Measurements from ENCODE around the gene CPN2. TPM values are rescaled to one million over a fixed set of nuclear protein-coding genes. Genes with fewer than 3 reads are reported as not detected.

The CPN2 gene
- polyA plus RNA-seq, 2 of the 4 experiments (the other 2 are of a cell fraction): not detected

GRCh38 chr3:194310060-194310835 is 40.9 kb downstream of the CPN2 start:
- CTCF ChIA-PET: interaction anchor here (0.9 to 1.1 kb wide), 2 partner anchors 529 to 530 kb away, joined by 3 to 4 read pairs; no protein-coding TSS in a partner anchor
- POLR2A ChIA-PET: no interaction called here
- DNase-seq (ENCODE audit: low read depth in 1 of 2, low spot score in 1 of 2) (no peak), ATAC-seq (no peak), FAIRE-seq (no peak)
- no peak overlapping the region for H3K4me2 ChIP-seq
- no peak overlapping the region for H3K27ac ChIP-seq
- no peaks in the 10 kb centered on the region for H3K9me3 ChIP-seq
- peaks cover 47% of the 10 kb centered on the region for H3K4me1 ChIP-seq
- TF ChIP-seq ZC3H11A (IDR thresholded peaks at IDR 0.05) (no peak), CBX2 (IDR thresholded peaks at IDR 0.05; ENCODE audit: borderline replicate concordance, low read depth) (no peak), PHF8 (IDR thresholded peaks at IDR 0.05; ENCODE audit: borderline replicate concordance, low read depth) (no peak), FOSB (CRISPR knock-in tag; IDR thresholded peaks at IDR 0.05) (no peak), ZFP36 (IDR thresholded peaks at IDR 0.05; ENCODE audit: borderline replicate concordance, partially characterized antibody) (no peak), TP53 (CRISPR knock-in tag; IDR thresholded peaks at IDR 0.05) (no peak), NR3C1 (IDR thresholded peaks at IDR 0.05) (no peak), MAX (IDR thresholded peaks at IDR 0.05) (no peak), HOXB13 (CRISPR knock-in tag; IDR thresholded peaks at IDR 0.05; ENCODE audit: low read depth) (no peak), CEBPB (IDR thresholded peaks at IDR 0.05) (no peak), SMC3 (IDR thresholded peaks at IDR 0.05) (no peak)
- TF ChIP-seq, protein P1, sequence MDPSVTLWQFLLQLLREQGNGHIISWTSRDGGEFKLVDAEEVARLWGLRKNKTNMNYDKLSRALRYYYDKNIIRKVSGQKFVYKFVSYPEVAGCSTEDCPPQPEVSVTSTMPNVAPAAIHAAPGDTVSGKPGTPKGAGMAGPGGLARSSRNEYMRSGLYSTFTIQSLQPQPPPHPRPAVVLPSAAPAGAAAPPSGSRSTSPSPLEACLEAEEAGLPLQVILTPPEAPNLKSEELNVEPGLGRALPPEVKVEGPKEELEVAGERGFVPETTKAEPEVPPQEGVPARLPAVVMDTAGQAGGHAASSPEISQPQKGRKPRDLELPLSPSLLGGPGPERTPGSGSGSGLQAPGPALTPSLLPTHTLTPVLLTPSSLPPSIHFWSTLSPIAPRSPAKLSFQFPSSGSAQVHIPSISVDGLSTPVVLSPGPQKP (IDR thresholded peaks at IDR 0.05; ENCODE audit: low read depth, low read length): no peak
- WGBS (ENCODE audit: missing lambda C conversion rate): 92% methylated on average over 11 of the region's 11 CpGs
- no peak overlapping the region for H3K4me3 ChIP-seq

DNA sequence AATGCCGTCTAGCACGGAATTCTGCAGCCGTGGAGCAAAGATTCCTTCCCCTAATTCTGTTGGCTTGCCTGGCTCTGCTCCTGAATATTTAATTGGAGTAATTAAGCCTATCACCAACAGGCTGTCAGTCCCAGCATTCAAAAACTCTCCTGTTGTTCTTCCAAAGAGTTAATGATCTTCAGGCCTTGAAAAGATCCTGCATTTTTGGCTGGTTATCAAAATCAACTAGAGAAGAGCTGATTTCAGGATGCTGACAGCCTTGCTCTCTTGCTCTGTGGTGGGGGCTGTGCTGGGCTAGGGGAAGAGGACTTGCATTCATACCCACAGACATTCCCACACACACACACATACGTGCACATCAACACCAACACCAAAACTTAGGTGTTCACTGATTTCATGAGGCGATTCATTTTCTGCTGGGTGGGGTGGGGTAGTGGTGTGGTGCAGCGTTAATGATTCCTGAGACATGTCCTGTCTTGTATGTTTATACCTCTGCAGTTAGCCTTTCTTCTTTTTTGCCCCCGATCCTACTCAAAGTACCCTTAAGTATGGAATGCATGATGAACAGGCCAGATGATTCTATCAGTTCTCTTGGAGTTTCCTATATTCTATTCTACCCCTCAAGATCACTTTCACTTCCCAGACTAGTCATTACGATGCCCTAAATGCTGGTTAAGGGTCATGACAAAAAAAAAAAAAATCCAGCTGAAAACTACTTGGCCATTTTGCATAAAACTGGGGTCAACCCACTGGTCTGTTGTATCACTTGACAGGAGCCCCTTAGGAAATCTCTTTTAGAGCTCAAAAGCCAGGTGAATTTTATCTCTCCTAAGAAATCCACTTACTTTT is 42.3 kb downstream of the CPN2 start:
- no peak for ATAC-seq
- ChIA-PET POLR2A (interaction anchor here (0.6 kb wide), 1 partner anchor 72 kb away, joined by 3 read pairs; no protein-coding TSS in a partner anchor), CTCF (interaction anchor here (0.6 to 0.9 kb wide), 2 partner anchors 302 to 584 kb away, joined by 3 read pairs; no protein-coding TSS in a partner anchor)
- H3K4me1 ChIP-seq: peaks cover 33% of the 10 kb centered on the region
- no peak for FAIRE-seq
- 81% methylated on average over 8 of the region's 8 CpGs for WGBS (ENCODE audit: missing lambda C conversion rate)
- H3K27ac ChIP-seq: peak overlapping the region in 1 of 2 experiments; percentile 39; a peak in 3 of 6 replicates
- no peak for TF ChIP-seq FOSB (CRISPR knock-in tag; IDR thresholded peaks at IDR 0.05)
- TF ChIP-seq NFE2L2 (conservative IDR thresholded peaks at IDR 0.05; ENCODE audit: low read length): no peak
- no peak for TF ChIP-seq BHLHE40 (IDR thresholded peaks at IDR 0.05; ENCODE audit: low read depth, low read length)
- no peak for TF ChIP-seq FOSL2 (IDR thresholded peaks at IDR 0.05)
- no peak for TF ChIP-seq FOSL2 (CRISPR knock-in tag; IDR thresholded peaks at IDR 0.05)
- TF ChIP-seq JUNB (IDR thresholded peaks at IDR 0.05): no peak
- TF ChIP-seq ZSCAN20 (CRISPR knock-in tag; IDR thresholded peaks at IDR 0.05): no peak
- TF ChIP-seq MAFK (IDR thresholded peaks at IDR 0.05; ENCODE audit: partially characterized antibody): no peak
- TF ChIP-seq KDM5A (IDR thresholded peaks at IDR 0.05): no peak
- TF ChIP-seq ATOH8 (CRISPR knock-in tag; IDR thresholded peaks at IDR 0.05; ENCODE audit: low read depth): no peak
- no peak for TF ChIP-seq JUN (IDR thresholded peaks at IDR 0.05)
- TF ChIP-seq HOXB13 (CRISPR knock-in tag; IDR thresholded peaks at IDR 0.05; ENCODE audit: low read depth): no peak
- H3K4me3 ChIP-seq: no peak overlapping the region
- DNase-seq (ENCODE audit: low read depth in 1 of 2, low spot score in 1 of 2): no peak
- no peaks in the 10 kb centered on the region for H3K9me3 ChIP-seq
- peak overlapping the region; percentile 42; the same call in 2 of the 3 replicates for H3K4me2 ChIP-seq
